GM18909 (cell line): ENCODE data around the gene ADAM19.

Experiments used
- ATAC-seq: cut with Tn5 transposase; IDR thresholded peaks from one replicate; pipeline ENCODE4 v1.9.1; 2021; ENCODE audit warnings: mild to moderate bottlenecking; ENCODE audit not compliant: unreplicated experiment, poor library complexity

Gene ADAM19

GRCh38 chr5:157520911-157521703 lies 54.5 kb downstream of the ADAM19 start:
- ATAC-seq: no peak

- ATAC-seq: peak; percentile 72
Measured at GRCh38 chr5:157519579-157520253, 55.9 kb downstream of the ADAM19 start.

- ATAC-seq: peak; percentile 81
Measured at GRCh38 chr5:157518963-157519362, 56.6 kb downstream of the ADAM19 start.

GRCh38 chr5:157516626-157517325 lies 58.8 kb downstream of the ADAM19 start:
- ATAC-seq: no peak

- no peak for ATAC-seq
Measured at GRCh38 chr5:157516006-157516405, 59.6 kb downstream of the ADAM19 start.

GRCh38 chr5:157514974-157515373 lies 60.6 kb downstream of the ADAM19 start:
- ATAC-seq: no peak

- no peak for ATAC-seq
Measured at GRCh38 chr5:157513182-157513581, 62.4 kb downstream of the ADAM19 start.

GRCh38 chr5:157511651-157512644 lies 63.6 kb downstream of the ADAM19 start:
- ATAC-seq: no peak

GRCh38 chr5:157510682-157511081 lies 64.9 kb downstream of the ADAM19 start:
- no peak for ATAC-seq

GRCh38 chr5:157509587-157509986 lies 66.0 kb downstream of the ADAM19 start:
- ATAC-seq: no peak

- ATAC-seq: no peak
Measured at GRCh38 chr5:157509093-157509492, 66.5 kb downstream of the ADAM19 start.

GRCh38 chr5:157506981-157507780 lies 68.4 kb downstream of the ADAM19 start:
- ATAC-seq: no peak

- no peak for ATAC-seq
Measured at GRCh38 chr5:157506066-157506590, 69.4 kb downstream of the ADAM19 start.

- no peak for ATAC-seq
Measured at GRCh38 chr5:157505496-157505895, 70.1 kb downstream of the ADAM19 start.

- no peak for ATAC-seq
Measured at GRCh38 chr5:157504053-157504452, 71.5 kb downstream of the ADAM19 start.

- ATAC-seq: peak; percentile 80
Measured at GRCh38 chr5:157502143-157502647, 73.4 kb downstream of the ADAM19 start.

GRCh38 chr5:157497875-157498611 lies 77.5 kb downstream of the ADAM19 start:
- no peak for ATAC-seq

- no peak for ATAC-seq
Measured at GRCh38 chr5:157496864-157497263, 78.7 kb downstream of the ADAM19 start.
